NOMO-1 treated with DMSO at 0.1 percent for 48 hours (cell line): ENCODE results near the gene POLN.
"Not testable (repeated sequence)": the region's sequence is repeated elsewhere in the genome, so short reads cannot be mapped to it uniquely, and the experiment has no call there.

Source experiments
- DNase-seq: peaks from one replicate; lab custom pipeline; 2025; ENCODE audit not compliant: unreplicated experiment; lab: John Stamatoyannopoulos, UW

Gene POLN

GRCh38 chr4:2220016-2220630, 21.8 kb downstream of the POLN start:
- peak; percentile 72 for DNase-seq

DNA sequence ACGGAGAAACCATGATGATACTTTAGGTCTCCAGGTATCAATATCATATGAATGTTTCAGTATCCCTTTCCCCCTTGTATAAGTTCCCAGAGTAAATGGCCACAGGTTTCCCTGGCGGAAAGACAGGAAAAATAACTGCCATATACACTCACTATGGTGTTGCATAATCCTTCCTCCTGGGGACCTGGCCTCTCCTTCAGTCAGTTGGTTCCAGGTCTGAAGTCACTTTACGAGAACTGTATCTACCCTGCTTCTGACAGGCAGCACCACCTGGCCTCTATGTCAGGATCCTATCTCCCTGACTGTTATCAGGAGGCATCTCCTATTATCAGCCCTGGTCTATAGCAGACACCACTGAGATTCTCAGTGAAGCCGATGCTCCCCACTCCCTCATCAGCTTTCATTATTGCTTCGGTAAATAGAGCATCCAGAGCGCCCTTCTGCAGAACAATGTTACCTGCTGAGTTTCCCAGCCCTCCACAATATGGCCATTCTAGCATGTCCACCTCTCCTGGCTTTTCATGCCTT, 22.6 kb downstream of the POLN start:
- no peak for DNase-seq

DNA sequence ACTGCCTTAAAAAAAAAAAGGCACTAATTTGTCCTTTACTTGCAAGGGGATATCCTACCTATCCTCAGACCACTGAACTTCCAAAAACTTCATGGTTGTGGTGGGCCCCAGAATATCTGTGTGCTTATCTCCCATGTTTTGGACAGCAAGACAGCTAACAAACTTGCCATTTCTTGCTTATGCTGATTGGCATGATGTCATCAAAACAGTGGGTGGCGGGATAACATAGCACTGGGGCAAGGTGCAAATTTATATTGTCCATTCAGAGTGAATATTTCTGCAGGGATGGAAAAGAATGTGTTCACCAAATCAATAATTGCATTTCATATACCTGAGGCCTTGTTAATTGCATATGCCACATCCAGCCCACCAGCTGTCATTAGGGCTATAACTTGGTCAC, 23.5 kb downstream of the POLN start:
- no peak for DNase-seq

GRCh38 chr4:2217726-2218125, 24.2 kb downstream of the POLN start:
- DNase-seq, result no peak

GRCh38 chr4:2212831-2213230, 29.1 kb downstream of the POLN start:
- no peak for DNase-seq

DNA sequence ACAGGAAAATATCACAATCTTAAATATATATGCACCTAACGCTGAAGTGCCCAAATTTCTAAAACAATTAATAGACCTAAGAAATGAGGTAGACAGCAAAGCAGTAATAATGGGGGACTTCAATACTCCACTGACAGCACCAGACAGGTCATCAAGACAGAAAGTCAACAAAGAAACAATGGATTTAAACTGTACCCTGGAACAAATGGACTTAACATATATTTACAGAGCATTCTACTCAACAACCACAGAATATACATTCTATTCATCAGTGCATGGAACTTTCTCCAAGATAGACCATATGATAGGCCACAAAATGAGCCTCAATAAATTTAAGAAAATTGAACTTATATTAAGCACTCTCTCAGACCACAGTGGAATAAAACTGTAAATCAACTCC, 39.1 kb downstream of the POLN start:
- DNase-seq, result not testable (repeated sequence)

- DNase-seq, result no peak
Measured at GRCh38 chr4:2194496-2194895, 47.4 kb downstream of the POLN start.

DNA sequence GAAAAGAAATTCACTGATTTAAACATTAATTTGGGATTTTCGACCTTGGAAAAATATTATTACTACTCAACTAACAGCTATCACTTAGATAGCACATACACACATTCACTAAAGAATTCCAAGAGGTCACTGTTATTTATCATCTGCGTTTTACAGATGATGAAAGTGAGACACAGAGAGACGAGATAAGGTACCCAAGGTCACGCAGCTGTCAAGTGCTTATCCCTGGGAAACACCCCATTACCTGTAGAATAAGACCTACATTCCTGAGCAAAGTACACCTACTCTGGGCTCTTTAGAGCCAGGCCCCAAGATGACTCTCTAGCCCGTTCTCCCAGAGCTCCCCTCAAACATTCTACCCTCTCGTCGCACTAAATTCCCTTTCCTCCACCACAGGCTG, 48.6 kb downstream of the POLN start:
- no peak for DNase-seq

- DNase-seq, result no peak
Measured at GRCh38 chr4:2186865-2187172, 55.1 kb downstream of the POLN start.

GRCh38 chr4:2186133-2186864, 55.6 kb downstream of the POLN start:
- no peak for DNase-seq

- no peak for DNase-seq
Measured at GRCh38 chr4:2183394-2183793, 58.5 kb downstream of the POLN start.

- peak; percentile 74 for DNase-seq
Measured at GRCh38 chr4:2182994-2183393, 58.9 kb downstream of the POLN start.

DNA sequence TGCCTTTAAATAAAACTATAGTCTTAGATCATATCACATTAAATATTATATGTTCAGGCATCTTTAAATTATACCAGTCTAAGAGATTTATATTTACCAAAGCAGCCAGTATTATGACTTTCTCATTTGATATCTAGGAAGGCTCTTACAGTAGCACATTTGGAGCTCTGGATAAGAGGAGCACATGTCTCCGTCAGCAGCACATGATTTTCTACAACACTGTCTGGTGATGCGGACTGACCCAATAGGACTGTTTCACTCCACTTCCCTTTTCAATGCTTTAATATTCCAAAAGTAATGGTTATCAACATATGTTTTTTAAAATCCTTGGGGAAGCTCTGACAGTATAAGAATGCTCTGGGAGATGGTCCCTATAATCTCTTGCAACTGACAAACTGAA, 61.5 kb downstream of the POLN start:
- DNase-seq, result no peak

DNA sequence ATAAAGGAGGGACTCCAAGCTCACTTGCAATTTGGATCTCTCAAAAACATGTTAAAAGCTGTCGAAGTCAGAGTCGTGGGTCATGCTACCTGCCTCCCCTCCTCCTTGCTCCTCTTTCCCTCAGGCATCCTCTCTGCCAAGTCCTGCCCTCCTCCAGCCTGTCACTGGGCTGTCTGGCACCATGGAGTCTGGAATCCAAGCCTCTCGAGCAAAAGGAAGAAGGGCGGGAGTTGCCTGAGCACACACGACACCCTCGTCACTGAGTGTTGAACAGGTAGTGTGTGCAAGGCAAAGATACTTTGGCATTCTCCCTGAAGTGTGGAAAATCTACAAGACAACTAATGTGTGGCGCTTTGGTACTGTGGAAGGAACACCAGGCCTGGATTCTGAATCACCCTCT, 62.2 kb downstream of the POLN start:
- no peak for DNase-seq

GRCh38 chr4:2178986-2179385, 62.9 kb downstream of the POLN start:
- no peak for DNase-seq

GRCh38 chr4:2177443-2178093, 64.4 kb downstream of the POLN start:
- no peak for DNase-seq

- DNase-seq, result peak; percentile 26
Measured at GRCh38 chr4:2175990-2176698, 65.8 kb downstream of the POLN start.

DNA sequence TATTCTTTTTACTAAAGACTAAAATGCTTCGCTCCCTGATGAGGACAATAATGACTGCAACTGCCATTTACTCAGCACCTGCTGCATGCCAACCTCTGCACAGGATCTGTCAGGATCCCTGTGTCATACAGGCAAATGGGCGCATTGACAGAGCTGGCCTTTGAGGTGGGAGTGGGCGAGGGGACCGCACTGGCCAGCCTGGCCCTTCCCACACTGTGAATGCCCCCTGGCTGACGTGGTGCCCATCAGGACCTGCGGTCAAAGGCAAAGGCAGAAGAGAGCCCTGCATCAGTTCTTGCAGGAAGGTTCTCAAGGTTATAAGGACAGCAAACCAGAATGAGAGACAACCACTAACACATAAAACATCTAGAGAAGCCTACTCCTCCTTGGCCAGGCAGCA, 67.9 kb downstream of the POLN start:
- DNase-seq, result no peak

GRCh38 chr4:2172627-2173231, 69.2 kb downstream of the POLN start:
- DNase-seq, result no peak

DNA sequence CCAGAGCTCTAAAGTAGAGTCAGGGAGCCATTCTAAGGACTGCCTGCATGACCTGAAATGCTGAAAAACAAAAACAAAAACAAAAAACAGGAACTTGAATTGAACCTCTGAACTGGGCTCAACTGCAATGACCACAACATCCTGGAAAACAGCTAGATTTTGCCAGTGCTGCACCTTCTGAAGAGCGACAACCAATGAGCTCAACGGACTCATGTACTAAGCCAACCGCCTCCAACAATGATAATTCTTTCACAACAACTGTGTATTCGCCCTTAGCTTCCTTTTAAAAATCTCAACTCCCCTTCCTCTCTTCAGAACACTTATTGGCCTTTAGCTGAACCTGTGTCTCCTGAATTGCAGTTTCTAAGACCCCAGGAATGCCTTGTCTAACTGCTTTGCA, 69.8 kb downstream of the POLN start:
- DNase-seq, result peak; percentile 76
